PC-3 (cell line): Measurements from ENCODE around the gene AMD1.

Source experiments
- EZH2 ChIP-seq: fragments of 300-600 bp; sonication (generic); IDR thresholded peaks from one replicate; pipeline ENCODE4 v1.6.1; 2017; ENCODE audit warnings: antibody characterized with exemption, mild to moderate bottlenecking, low read length; ENCODE audit not compliant: unreplicated experiment
- EZH2phosphoT487 ChIP-seq: fragments of 300-600 bp; sonication (generic); IDR thresholded peaks from 2 replicates; pipeline ENCODE4 v1.6.1; 2018; ENCODE audit warnings: mild to moderate bottlenecking, antibody characterized with exemption, low read length, borderline replicate concordance
- TF ChIP-seq, protein P1 (sequence below): fragments of 300-600 bp; sonication (generic); conservative IDR thresholded peaks from 2 replicates; pipeline ENCODE4 v1.5.1; 2017; ENCODE audit warnings: antibody characterized with exemption, low read depth, mild to moderate bottlenecking, low read length

DNA sequence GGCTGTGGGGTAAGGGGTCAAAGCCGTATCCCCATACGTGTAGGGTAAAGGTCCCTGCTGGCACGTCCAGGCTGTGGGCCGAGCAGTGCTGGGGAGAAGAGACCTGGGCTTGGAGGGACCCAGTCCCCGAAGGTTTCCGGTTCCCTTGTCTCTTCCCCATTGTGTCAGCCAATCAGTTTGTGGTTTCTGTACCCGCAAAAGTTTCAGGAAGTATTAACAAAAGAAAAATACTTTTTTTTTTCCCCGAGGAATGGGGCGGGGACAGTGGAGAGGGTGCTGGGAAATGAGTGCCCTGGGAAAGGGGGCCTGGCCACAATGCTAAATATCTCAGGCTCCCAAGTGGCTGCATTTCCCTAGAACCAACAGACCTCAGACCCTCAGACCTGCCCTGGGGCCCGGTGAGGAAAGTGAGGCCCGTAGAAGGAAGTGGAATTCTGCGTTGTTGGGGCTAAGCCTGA is 15.2 kb upstream of the AMD1 start:
- TF ChIP-seq, protein P1, sequence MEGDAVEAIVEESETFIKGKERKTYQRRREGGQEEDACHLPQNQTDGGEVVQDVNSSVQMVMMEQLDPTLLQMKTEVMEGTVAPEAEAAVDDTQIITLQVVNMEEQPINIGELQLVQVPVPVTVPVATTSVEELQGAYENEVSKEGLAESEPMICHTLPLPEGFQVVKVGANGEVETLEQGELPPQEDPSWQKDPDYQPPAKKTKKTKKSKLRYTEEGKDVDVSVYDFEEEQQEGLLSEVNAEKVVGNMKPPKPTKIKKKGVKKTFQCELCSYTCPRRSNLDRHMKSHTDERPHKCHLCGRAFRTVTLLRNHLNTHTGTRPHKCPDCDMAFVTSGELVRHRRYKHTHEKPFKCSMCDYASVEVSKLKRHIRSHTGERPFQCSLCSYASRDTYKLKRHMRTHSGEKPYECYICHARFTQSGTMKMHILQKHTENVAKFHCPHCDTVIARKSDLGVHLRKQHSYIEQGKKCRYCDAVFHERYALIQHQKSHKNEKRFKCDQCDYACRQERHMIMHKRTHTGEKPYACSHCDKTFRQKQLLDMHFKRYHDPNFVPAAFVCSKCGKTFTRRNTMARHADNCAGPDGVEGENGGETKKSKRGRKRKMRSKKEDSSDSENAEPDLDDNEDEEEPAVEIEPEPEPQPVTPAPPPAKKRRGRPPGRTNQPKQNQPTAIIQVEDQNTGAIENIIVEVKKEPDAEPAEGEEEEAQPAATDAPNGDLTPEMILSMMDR, result no peak
- no peak for TF ChIP-seq EZH2
- TF ChIP-seq EZH2phosphoT487, result no peak
